HG02678 (cell line): ENCODE data around the gene SRRM2.

ENCODE experiments used
- ATAC-seq: cut with Tn5 transposase; IDR thresholded peaks from one replicate; pipeline ENCODE4 v1.9.1; 2021; ENCODE audit warnings: mild to moderate bottlenecking, moderate library complexity; ENCODE audit not compliant: unreplicated experiment

The SRRM2 gene

DNA sequence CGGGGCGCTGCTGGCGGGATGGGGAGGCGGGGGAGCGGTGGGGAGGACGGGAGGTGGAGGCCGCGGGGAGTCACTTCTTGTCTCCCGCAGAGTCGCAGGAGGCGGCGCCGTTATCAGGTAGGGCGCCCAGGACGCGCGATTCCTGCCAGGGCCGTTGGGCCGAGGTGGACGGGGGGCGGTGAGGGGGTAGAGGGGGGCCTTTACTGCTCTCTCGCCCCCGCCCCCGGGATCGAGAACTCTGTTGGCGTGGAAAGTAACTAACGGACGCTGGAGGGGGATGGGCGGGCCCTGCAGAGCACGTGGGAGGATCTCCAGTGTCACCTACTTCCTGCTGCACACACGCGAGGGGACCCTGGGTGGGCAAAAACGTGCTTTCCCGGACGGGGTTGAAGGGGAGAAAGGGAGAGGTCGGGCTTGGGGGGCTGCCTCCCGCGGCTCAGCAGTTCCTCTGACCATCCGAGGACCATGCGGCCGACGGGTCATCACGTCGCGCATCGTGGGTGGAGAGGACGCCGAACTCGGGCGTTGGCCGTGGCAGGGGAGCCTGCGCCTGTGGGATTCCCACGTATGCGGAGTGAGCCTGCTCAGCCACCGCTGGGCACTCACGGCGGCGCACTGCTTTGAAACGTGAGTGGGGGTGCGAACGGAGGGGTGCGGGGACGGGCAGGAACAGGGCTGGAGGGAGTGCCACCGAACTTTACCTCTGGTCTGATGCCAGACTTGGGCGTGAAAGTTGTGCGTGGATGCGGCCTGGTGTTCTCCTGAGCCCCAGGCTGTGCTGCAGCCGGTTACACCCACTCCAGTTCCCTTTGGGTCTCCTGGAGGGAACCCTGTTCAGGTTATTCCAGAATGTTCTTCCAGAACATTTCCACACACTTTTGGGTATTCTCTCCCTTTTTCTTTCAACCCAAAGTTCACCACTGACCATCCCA lies 65.2 kb downstream of the SRRM2 start:
- no peak for ATAC-seq

DNA sequence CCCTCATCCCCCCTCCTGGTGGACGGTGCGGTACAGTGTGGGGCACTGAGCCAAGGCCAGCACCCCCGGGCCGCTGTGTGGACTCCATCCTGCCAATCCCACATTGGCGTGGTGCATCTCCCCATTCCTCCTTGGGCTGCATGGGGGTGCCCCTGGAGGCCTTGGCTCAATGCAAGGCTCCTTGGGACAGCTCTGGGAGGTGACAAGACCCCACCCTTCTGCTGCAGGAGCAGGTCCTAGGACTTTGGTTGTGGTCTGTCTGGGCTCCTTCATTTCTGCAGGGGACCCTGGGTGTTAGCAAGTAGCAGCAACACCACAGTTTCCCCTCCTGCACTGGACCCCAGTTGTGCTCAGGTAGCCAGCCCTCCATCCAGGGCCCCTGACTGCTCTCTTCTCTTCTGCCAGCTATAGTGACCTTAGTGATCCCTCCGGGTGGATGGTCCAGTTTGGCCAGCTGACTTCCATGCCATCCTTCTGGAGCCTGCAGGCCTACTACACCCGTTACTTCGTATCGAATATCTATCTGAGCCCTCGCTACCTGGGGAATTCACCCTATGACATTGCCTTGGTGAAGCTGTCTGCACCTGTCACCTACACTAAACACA lies 65.9 kb downstream of the SRRM2 start:
- no peak for ATAC-seq

DNA sequence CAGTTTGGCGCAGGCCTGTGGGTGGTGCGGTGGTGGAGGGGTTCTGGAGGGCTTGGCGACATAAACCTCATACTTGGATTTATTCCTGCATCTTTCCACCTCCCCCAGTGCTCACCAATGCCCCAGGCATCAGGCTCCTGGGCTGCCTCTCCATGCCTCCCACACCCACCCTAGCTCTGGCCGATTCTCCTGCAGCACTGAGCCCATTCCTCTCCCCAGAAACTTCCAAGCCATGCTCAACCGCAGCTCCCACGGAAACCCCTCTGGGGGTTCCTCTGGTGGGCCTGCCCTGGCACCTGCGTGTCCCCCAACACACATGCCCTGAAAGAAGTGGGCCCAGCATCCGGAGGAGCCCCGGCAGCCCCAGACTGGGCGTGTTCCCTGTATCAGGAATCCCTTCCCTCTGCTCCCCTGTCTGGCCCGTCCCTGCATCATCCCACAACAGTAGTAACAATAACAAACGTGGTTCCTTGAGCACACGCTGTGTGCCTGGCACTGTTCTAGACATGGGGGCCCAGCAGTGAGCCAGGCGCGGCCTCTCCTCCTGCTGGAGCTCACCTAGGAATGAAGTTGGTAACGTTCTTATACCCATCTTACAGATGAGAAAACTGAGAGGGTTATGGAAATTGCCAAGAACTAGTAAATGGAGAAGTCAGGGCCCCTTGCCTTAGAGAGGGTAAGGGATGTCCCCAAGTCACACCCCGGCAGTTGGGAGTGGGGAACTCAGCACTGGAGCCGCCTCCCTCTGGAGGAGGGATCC lies 66.9 kb downstream of the SRRM2 start:
- ATAC-seq, result no peak

DNA sequence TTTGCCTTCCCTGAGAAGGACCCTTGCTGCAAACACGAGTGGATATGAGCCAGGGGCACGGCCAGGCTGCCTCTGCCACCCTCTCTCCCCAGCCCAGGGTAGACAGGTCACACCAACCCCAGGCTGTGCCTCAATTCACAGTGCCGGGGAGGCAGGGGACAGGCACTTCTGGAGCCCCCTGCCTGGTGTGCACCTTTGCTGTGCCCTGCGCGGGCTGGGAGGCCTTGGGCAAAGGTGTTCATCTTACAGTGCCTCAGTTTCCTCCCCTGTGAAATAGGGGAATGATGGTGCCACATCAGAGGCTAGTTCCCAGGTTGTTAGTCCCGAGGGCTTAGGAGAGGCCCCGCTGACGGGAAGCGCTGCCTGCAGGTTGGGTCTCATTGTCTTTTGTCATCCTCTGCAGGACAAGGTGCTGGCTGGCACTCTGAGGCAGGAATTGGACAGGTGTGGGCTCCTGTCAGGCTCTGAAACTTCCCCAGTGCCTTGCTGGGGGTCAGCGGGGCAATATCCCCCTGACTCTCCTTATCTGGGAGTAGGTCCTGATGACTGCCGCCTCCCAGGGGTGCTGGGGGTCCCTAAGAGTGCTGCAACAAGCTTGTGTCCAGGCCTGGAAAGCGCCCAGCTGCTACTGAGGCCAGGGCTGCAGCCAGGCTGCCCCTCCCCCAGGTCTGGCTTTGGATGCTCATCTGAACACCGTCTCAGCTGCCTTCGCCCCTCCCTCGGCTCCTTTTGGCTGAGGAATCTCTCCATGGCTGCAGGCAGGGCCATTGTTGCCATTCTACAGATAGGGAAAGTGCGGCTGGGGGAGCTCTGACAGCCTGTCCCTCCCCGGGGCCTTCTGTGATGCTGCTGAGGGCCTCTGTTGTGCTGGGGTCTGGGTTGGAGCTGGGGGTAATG lies 67.7 kb downstream of the SRRM2 start:
- no peak for ATAC-seq
